Suprapubic skin (tissue), 3 donors: Measurements from ENCODE around the gene RAPGEF6.

ENCODE experiments used
- EP300 ChIP-seq: sonication (generic); formaldehyde crosslinking; IDR thresholded peaks from one replicate; pipeline ENCODE4 v1.6.1; 2017; ENCODE audit warnings: antibody characterized with exemption
- TF ChIP-seq, protein P1 (sequence below), 2 donors: fragments of 200-600 bp in 1 of 2; fragments of 450-650 bp in 1 of 2; sonication (generic) in 1 of 2; IDR thresholded peaks; one replicate each; pipeline ENCODE4 v1.5.1; 2016 to 2019; ENCODE audit warnings: antibody characterized with exemption in 2 of 2, mild to moderate bottlenecking in 1 of 2, moderate library complexity in 1 of 2

DNA sequence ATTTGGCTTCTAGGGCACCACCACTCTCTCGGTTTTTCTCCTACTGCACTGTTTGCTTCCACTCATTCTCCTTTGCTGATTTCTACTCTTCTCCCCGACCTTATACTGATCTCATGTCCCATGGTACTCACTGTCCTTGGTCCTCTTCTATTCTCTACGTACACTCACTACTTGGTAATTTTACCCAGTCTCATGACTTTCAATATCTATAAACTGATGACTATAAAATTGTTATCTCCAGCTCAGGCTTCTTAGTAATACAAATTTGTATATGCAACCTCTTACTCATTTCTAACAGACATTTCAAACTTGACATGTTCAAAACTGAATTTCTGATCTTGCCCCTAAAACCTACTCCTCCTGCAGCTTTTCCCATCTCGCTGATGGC lies 4.1 kb downstream of the RAPGEF6 start:
- TF ChIP-seq, protein P1, sequence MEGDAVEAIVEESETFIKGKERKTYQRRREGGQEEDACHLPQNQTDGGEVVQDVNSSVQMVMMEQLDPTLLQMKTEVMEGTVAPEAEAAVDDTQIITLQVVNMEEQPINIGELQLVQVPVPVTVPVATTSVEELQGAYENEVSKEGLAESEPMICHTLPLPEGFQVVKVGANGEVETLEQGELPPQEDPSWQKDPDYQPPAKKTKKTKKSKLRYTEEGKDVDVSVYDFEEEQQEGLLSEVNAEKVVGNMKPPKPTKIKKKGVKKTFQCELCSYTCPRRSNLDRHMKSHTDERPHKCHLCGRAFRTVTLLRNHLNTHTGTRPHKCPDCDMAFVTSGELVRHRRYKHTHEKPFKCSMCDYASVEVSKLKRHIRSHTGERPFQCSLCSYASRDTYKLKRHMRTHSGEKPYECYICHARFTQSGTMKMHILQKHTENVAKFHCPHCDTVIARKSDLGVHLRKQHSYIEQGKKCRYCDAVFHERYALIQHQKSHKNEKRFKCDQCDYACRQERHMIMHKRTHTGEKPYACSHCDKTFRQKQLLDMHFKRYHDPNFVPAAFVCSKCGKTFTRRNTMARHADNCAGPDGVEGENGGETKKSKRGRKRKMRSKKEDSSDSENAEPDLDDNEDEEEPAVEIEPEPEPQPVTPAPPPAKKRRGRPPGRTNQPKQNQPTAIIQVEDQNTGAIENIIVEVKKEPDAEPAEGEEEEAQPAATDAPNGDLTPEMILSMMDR (IDR thresholded peaks at IDR 0.05) = no peak
- no peak for TF ChIP-seq EP300
